Measurements from ENCODE around the gene TRAPPC13. TPM values are rescaled to one million over a fixed set of nuclear protein-coding genes. Genes with fewer than 3 reads are reported as not detected.
"Not testable (repeated sequence)": the region's sequence is repeated elsewhere in the genome, so short reads cannot be mapped to it uniquely, and the experiment has no call there.

TRAPPC13 gene
- total and polyA plus RNA-seq, 4 donors = 6.8 to 11.2 (median 9.8) TPM

GRCh38 chr5:65620021-65620420 is 4.8 kb upstream of the TRAPPC13 start:
- Histone ChIP-seq H3K9me3 (ENCODE audit: control insufficient read depth in 4 of 4, low read length in 3 of 4) (no peaks in the 10 kb centered on the region), H3K9ac (ENCODE audit: low read depth in 1 of 2, low read length in 2 of 2) (no peak overlapping the region), H3K36me3 (ENCODE audit: control insufficient read depth in 4 of 4, insufficient read depth in 3 of 4, low read depth in 1 of 4, low read length in 3 of 4) (peaks cover 0 to 8% (median 5%) of the 10 kb centered on the region in 4 donors), H3K27ac (ENCODE audit: low read depth in 1 of 2, low read length in 2 of 2) (no peak overlapping the region), H3K4me1 (ENCODE audit: control insufficient read depth in 4 of 4, insufficient read depth in 4 of 4, low read length in 3 of 4) (peaks cover 1 to 22% (median 14%) of the 10 kb centered on the region in 4 donors), H3K27me3 (ENCODE audit: control insufficient read depth in 4 of 4, insufficient read depth in 4 of 4, low read length in 3 of 4) (no peaks in the 10 kb centered on the region), H3K4me3 (ENCODE audit: low read depth in 1 of 3, low read length in 3 of 3) (no peak overlapping the region)
- TF ChIP-seq HNF4A (conservative IDR thresholded peaks at IDR 0.05) (no peak), REST (IDR thresholded peaks at IDR 0.05) (no peak), JUND (IDR thresholded peaks at IDR 0.05) (no peak), EGR1 (IDR thresholded peaks at IDR 0.05; ENCODE audit: low read depth in 2 of 2) (no peak), SP1 (IDR thresholded peaks at IDR 0.05) (no peak), RAD21 (IDR thresholded peaks at IDR 0.05) (no peak), GABPA (IDR thresholded peaks at IDR 0.05 in 1 of 2, conservative IDR thresholded peaks at IDR 0.05 in 1 of 2) (no peak)
- no peak for DNase-seq (ENCODE audit: low spot score)
- 95% methylated on average over 4 of the region's 4 CpGs for WGBS

GRCh38 chr5:65621961-65622360 is 2.9 kb upstream of the TRAPPC13 start:
- not testable (repeated sequence) for H3K9me3 ChIP-seq (ENCODE audit: control insufficient read depth in 4 of 4, low read length in 3 of 4); H3K36me3 ChIP-seq (ENCODE audit: control insufficient read depth in 4 of 4, insufficient read depth in 3 of 4, low read depth in 1 of 4, low read length in 3 of 4); H3K27ac ChIP-seq (ENCODE audit: low read depth in 1 of 2, low read length in 2 of 2); DNase-seq (ENCODE audit: low spot score); H3K27me3 ChIP-seq (ENCODE audit: control insufficient read depth in 4 of 4, insufficient read depth in 4 of 4, low read length in 3 of 4); H3K9ac ChIP-seq (ENCODE audit: low read depth in 1 of 2, low read length in 2 of 2); H3K4me3 ChIP-seq (ENCODE audit: low read depth in 1 of 3, low read length in 3 of 3)
- 94% methylated on average over 4 of the region's 4 CpGs for WGBS
- H3K4me1 ChIP-seq (ENCODE audit: control insufficient read depth in 4 of 4, insufficient read depth in 4 of 4, low read length in 3 of 4) = peaks cover 9 to 33% (median 22%) of the 10 kb centered on the region in 4 donors

GRCh38 chr5:65623482-65623881 is 1.3 kb upstream of the TRAPPC13 start:
- Histone ChIP-seq H3K9ac (ENCODE audit: low read depth in 1 of 2, low read length in 2 of 2) (peak overlapping the region; percentile 74 to 87), H3K4me1 (ENCODE audit: control insufficient read depth in 4 of 4, insufficient read depth in 4 of 4, low read length in 3 of 4) (peaks cover 9 to 33% (median 23%) of the 10 kb centered on the region in 4 donors), H3K36me3 (ENCODE audit: control insufficient read depth in 4 of 4, insufficient read depth in 3 of 4, low read depth in 1 of 4, low read length in 3 of 4) (no peaks in the 10 kb centered on the region), H3K4me3 (ENCODE audit: low read depth in 1 of 3, low read length in 3 of 3) (peak overlapping the region; percentile 75 to 99 (median 99)), H3K27ac (ENCODE audit: low read depth in 1 of 2, low read length in 2 of 2) (no peak overlapping the region), H3K27me3 (ENCODE audit: control insufficient read depth in 4 of 4, insufficient read depth in 4 of 4, low read length in 3 of 4) (no peaks in the 10 kb centered on the region), H3K9me3 (ENCODE audit: control insufficient read depth in 4 of 4, low read length in 3 of 4) (no peaks in the 10 kb centered on the region)
- DNase-seq (ENCODE audit: low spot score) = no peak
- 3% methylated on average over 9 of the region's 9 CpGs for WGBS
- TF ChIP-seq SP1 (IDR thresholded peaks at IDR 0.05) = no peak
- no peak for TF ChIP-seq ATF3 (IDR thresholded peaks at IDR 0.05)
- TF ChIP-seq HNF4G (IDR thresholded peaks at IDR 0.05) = no peak
- no peak for TF ChIP-seq EGR1 (IDR thresholded peaks at IDR 0.05; ENCODE audit: low read depth in 2 of 2)
- no peak for TF ChIP-seq RXRA (IDR thresholded peaks at IDR 0.05)
- TF ChIP-seq MAX (IDR thresholded peaks at IDR 0.05) = no peak
- no peak for TF ChIP-seq RAD21 (IDR thresholded peaks at IDR 0.05)
- TF ChIP-seq TAF1 (conservative IDR thresholded peaks at IDR 0.05) = no peak
- no peak for TF ChIP-seq HNF4A (conservative IDR thresholded peaks at IDR 0.05)
- no peak for TF ChIP-seq GABPA (IDR thresholded peaks at IDR 0.05 in 1 of 2, conservative IDR thresholded peaks at IDR 0.05 in 1 of 2)
- no peak for TF ChIP-seq NR2F2 (IDR thresholded peaks at IDR 0.05)
- TF ChIP-seq YY1 (IDR thresholded peaks at IDR 0.05) = no peak
- TF ChIP-seq FOXA2 (IDR thresholded peaks at IDR 0.05) = no peak
- TF ChIP-seq JUND (IDR thresholded peaks at IDR 0.05) = no peak
- TF ChIP-seq REST (IDR thresholded peaks at IDR 0.05) = no peak
- TF ChIP-seq FOXA1 (IDR thresholded peaks at IDR 0.05) = no peak
- TF ChIP-seq CTCF (IDR thresholded peaks at IDR 0.05; ENCODE audit: low read depth, low read length, missing input control) = no peak
